ENCODE results near the gene MICU1. TPM values are rescaled to one million over a fixed set of nuclear protein-coding genes. Genes with fewer than 3 reads are reported as not detected.

Gene MICU1
- total and polyA plus RNA-seq, 2 of the 13 experiments (the other 11 are each of a cell fraction or from before 2014, with no cell fraction given), result 32.5 to 56.1 TPM

DNA sequence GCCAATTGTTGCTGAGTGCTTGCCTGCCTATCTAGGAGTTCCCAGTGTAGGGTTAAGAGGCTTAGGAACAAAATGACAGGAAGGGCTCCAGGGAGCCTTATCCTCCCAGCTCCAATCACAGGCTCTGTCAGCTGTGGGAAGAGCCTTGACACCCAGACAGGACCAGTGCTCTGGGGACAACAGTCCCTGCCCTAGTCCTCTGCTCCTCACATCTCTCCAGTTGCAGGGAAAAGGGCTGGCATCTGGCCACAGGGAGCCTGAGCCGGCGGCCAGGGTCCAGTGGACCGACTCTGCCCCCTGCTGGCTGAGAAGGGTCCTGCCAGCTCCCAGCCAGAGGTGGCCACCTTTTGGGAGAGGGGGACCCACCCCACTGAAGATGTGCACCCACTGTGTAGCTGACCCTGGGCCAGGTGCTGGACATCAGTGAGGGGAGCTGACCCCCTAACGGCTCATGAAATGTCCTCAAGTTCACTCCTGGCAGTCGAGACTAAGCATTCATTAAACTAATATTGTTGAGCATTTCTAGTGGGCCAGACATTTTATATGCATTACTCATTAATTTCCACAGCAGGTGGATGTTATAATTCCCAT is 288.7 kb downstream of the MICU1 start (continued):
- TF ChIP-seq, protein P1, sequence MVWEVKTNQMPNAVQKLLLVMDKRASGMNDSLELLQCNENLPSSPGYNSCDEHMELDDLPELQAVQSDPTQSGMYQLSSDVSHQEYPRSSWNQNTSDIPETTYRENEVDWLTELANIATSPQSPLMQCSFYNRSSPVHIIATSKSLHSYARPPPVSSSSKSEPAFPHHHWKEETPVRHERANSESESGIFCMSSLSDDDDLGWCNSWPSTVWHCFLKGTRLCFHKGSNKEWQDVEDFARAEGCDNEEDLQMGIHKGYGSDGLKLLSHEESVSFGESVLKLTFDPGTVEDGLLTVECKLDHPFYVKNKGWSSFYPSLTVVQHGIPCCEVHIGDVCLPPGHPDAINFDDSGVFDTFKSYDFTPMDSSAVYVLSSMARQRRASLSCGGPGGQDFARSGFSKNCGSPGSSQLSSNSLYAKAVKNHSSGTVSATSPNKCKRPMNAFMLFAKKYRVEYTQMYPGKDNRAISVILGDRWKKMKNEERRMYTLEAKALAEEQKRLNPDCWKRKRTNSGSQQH (CRISPR knock-in tag; IDR thresholded peaks at IDR 0.05; ENCODE audit: low read depth), result 0 out of 2 replicates have a peak, but pooled peaks have one; percentile 42
- peak; percentile 40; the same call in 1 of the 2 replicates for TF ChIP-seq UBTF (CRISPR knock-in tag; IDR thresholded peaks at IDR 0.05)
- no peak for TF ChIP-seq GTF3A (CRISPR knock-in tag; conservative IDR thresholded peaks at IDR 0.05)
- TF ChIP-seq, protein P2, sequence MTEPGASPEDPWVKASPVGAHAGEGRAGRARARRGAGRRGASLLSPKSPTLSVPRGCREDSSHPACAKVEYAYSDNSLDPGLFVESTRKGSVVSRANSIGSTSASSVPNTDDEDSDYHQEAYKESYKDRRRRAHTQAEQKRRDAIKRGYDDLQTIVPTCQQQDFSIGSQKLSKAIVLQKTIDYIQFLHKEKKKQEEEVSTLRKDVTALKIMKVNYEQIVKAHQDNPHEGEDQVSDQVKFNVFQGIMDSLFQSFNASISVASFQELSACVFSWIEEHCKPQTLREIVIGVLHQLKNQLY (CRISPR knock-in tag; IDR thresholded peaks at IDR 0.05), result no peak
- TF ChIP-seq THYN1 (CRISPR knock-in tag; IDR thresholded peaks at IDR 0.05; ENCODE audit: borderline replicate concordance, low read depth), result no peak
- TF ChIP-seq AGO1 (IDR thresholded peaks at IDR 0.05; ENCODE audit: low read depth, low read length, poor library complexity, severe bottlenecking), result no peak
- TF ChIP-seq, protein P3, sequence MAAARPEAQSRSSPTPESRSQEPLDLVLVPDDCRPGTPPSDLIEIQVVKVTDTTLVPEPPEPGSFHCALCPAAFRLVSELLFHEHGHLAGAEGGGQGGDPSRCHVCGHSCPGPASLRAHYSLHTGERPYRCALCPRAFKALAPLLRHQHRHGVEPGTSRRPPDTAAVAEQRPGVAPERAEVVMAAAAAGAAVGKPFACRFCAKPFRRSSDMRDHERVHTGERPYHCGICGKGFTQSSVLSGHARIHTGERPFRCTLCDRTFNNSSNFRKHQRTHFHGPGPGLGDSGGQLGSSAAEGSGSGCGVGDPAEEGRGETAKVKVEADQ (CRISPR knock-in tag; IDR thresholded peaks at IDR 0.05; ENCODE audit: borderline replicate concordance), result peak; percentile 58; the same call in 1 of the 2 replicates
- TF ChIP-seq ARID4A (CRISPR knock-in tag; IDR thresholded peaks at IDR 0.05; ENCODE audit: borderline replicate concordance), result peak; percentile 41; the same call in 1 of the 2 replicates
- TF ChIP-seq ZNF224 (CRISPR knock-in tag; IDR thresholded peaks at IDR 0.05), result no peak
- TF ChIP-seq HIVEP1 (CRISPR knock-in tag; IDR thresholded peaks at IDR 0.05), result 0 out of 2 replicates have a peak, but pooled peaks have one; percentile 22
- peak; percentile 66; the same call in 1 of the 2 replicates for TF ChIP-seq CBX5 (CRISPR knock-in tag; IDR thresholded peaks at IDR 0.05; ENCODE audit: borderline replicate concordance)
- no peak for TF ChIP-seq U2AF2 (IDR thresholded peaks at IDR 0.05; ENCODE audit: low read depth, low read length)
- TF ChIP-seq RBM39 (IDR thresholded peaks at IDR 0.05; ENCODE audit: low read depth, low read length, poor library complexity, severe bottlenecking), result no peak
- TF ChIP-seq RXRA (CRISPR knock-in tag; IDR thresholded peaks at IDR 0.05), result 0 out of 2 replicates have a peak, but pooled peaks have one; percentile 24

Measured in HepG2 (cell line).